Stimulated activated CD4-positive, alpha-beta T cell treated with anti-CD3 and anti-CD28 coated beads, Interleukin-15, amount 100 ng/mL, for 1 hour (primary cell): ENCODE data around the gene CALML6.
A peak's percentile ranks its signal among the peaks of the same experiment; 100 is the strongest.
"Not testable (repeated sequence)": the region's sequence is repeated elsewhere in the genome, so short reads cannot be mapped to it uniquely, and the experiment has no call there.

Experiments used
- DNase-seq, 2 donors: peaks; one replicate each; pipeline ENCODE4 v3.0.0-alpha.2; 2020; ENCODE audit warnings: low read depth in 1 of 2, low spot score in 1 of 2

The CALML6 gene, protein sequence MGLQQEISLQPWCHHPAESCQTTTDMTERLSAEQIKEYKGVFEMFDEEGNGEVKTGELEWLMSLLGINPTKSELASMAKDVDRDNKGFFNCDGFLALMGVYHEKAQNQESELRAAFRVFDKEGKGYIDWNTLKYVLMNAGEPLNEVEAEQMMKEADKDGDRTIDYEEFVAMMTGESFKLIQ

DNA sequence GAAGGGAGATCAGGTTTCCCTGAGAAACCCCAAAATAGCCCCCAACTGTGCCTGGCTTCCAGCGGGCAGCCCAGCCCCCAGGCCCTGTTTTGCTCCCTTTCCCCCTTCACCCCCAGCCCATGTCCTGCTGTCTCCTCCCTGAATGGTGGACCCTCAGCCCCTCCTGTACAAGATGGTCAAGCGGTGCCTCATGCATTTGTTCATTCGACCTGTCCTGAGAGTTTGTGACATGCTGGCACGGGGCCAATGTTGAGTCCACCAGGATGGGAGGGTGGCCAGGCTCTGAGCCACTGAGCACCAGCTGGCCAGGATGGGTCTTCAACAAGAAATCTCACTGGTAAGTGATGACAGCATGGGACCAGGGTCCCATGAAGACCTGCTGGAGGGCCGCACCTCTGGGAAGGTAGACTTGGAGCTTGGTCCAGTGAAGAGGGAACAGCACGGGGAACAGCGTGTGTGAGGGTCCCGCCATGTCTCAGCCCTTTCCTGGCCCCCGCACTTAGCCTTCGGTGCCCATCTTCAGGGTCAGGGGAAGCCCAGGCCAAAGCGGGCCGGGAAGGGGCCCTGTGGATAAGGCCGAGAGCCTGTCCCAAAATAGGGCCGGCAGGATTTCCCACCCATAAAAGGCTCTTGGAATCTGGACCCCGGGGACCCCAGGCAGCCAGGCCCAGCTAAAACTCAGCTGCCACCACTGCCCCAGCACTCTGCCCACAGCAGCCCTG lies at the start of gene CALML6:
Gene CALML6 (plus strand): TSS at position 290 of the 722 bp plus-strand sequence. CDS start 21 bp downstream, at position 311.
- DNase-seq, result no peak

DNA sequence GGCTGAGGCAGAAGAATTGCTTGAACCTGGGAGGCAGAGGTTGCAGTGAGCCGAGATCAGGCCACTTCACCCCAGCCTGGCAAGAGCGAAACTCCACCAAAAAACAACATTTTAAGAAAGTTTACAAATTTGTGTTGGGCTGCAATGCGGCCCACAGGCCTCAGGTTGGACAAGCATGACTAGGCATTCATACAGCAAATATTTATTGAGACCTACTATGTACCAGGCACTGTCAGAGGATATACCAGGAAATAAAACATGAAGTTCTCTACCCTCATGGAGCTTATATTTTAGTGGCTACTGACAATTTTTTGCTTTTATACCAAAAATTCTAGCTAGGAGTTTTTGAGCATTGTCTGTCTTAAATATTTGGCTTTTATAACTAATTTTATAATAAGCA lies 47.9 kb upstream of the CALML6 start:
- no peak for DNase-seq

DNA sequence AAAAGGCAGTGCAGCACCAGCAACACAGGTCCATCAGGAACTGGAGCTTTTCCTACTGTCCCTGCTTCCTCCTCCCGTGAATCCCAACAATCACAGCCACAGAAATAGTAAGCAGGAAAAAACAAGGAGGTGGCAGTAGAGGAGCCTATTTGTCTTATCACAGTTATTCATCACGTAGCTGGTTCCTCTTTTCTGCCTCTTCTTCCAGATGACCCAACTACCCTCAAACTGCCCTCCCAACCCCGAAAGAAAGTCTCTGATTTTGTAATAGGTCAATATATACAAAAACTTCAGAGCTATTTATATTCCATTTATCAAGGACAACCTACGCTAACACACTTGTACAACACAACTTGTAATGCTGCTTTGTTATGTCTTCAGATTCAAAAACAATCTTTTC lies 45.6 kb upstream of the CALML6 start:
- no peak for DNase-seq

DNA sequence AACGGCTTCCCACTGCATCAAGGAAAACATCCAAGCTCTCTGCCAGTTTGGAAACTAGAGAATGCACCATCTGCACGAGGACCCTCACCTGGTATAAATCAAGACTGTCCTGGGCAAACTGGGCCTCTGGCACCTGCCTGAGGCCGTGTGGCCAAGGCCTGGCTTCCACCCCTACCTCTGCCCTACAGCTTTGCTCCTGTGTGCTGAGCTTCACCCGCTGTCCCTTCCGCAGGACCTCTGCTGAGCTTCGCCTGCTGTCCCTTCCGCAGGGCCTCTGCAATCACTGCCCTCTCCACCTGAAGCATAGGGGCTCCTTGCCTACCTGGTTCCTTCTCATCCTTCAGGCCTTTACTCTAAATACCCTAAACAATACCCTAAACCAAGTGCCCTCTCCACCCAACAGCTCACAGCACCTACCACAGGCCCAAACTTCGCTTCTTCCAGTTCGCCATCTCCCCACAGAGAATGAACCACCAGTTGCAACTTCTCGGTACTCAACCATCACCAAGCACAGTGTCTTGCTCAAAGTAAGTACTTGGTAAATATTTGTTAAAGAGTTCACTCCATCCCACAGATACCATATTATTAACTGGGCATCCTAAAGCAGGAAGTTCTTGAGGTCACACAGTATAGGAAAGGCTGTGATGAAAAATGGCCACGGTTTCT lies 42.6 kb upstream of the CALML6 start:
- no peak for DNase-seq

DNA sequence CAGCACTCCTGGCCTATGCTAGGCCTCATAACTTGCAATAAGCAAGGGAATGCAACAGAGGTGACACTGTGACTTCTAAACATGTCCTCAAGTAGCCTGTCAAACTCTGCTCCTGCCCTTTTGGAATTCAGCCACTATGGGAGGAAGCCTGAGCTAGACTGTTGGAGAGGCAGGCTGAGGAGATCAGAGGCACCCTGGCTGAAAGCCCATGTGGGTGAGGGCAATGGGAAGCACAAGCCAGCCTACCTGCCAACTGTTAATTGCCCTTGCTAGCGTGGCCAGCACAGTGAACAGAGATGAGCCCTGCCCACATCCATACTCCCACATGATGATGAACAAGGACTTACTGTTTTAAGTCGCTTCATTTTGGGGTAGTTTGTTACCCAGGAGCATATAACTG lies 41.9 kb upstream of the CALML6 start:
- no peak for DNase-seq

DNA sequence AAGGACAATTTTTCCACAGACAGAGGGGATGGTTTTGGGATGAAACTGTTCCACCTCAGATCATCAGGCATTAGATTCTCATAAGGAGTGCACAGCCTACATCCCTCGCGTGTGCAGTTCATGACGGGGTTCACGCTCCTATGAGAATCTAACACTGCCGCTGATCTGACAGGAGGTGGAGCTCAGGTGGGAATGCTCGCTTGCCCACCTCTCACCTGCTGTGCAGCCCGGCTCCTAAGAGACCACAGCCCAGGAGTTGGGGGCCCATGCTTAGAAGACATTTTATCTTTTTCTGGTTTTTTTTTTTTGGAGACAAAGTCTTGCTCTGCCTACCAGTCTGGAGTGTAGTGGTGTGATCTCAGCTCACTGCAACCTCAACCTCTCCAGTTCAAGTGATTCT lies 40.2 kb upstream of the CALML6 start:
- DNase-seq, result no peak

DNA sequence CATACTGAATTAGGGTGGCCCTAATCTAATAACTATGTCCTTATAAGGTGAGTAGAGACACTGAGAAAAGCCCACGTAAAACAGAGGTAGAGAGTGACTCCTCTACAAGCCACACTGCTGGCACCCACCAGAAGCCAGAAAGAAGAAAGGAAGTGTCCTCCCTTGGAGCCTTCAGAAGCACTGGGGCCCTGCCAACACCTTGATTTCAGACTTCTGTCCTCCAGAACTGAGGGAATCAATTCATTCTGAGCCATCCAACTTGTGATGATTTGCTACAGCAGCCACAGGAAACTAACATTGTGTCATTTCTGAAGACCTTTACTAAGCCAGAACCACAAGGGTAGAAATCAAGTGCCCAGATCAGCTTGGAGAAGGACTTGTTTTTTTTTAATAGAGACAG lies 39.1 kb upstream of the CALML6 start:
- DNase-seq, result no peak

DNA sequence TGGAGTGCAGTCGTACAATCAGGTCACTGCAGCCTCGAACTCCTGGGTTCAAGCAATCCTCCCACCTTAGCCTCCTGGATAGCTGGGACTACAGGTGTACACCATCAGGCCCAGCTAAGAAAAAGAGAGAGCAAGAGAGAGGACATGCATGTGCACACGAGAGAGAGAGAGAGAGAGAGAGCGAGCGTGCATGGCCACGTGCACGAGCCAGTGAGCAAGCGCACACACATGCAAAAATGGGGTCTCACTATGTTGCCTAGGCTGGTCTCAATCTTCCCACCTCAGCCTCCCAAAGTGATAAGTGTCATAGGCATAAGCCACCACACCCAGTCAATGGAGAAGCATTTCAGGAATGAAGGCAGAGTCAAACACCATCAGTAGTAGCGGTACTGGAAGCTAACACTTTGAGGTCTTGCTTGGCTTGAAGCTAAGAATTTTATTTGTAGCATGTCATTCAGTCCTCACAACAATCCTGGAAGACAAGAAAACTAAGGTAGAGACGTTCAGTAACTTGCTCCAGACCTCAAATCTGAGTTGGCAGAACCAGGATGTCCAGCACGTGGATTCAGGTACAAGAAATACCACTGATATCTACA lies 38.6 kb upstream of the CALML6 start:
- DNase-seq, result no peak

DNA sequence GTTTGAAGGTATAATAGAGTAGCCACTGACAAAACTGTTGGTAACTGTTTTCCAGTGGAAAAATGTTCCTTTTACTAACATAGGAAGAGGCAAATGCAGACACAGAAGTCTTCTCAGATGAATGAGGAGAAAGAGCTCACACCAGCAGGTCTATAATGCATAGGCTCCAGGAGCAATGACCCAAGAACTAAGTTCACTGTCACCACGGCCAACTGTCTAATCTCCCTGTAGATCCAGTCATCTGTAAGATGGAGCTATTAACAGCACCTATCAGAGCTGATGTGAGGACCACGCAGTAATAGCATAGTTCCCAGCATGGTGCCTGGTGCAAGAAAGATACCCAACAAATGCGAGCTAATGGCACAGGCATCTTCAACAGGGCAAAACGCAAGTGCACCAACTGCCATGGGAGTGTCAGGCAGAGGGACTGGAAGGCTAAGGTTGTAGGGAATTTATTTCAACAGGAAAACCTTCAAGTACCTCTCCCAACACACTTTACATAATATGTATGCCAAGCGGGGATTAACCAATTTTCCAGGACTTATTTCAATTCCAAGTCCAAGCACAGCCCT lies 37.1 kb upstream of the CALML6 start:
- no peak for DNase-seq

DNA sequence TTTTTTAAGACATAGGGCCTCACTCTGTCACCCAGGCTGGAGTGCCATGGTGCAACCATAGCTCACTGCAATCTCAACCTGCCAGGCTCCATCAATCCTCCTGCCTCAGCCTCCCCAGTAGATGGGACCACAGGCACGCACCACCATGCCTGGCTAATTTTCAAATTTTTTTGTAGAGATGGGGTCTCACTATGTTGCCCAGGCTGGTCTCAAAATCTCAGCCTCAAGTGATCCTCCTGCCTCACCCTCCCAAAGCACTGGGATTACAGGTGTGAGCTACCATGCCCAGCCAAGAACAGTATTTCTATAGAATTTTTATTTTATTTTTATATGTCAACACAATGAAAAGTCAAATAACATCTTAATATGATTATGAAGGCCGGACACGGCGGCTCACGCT lies 35.1 kb upstream of the CALML6 start:
- DNase-seq, result no peak

DNA sequence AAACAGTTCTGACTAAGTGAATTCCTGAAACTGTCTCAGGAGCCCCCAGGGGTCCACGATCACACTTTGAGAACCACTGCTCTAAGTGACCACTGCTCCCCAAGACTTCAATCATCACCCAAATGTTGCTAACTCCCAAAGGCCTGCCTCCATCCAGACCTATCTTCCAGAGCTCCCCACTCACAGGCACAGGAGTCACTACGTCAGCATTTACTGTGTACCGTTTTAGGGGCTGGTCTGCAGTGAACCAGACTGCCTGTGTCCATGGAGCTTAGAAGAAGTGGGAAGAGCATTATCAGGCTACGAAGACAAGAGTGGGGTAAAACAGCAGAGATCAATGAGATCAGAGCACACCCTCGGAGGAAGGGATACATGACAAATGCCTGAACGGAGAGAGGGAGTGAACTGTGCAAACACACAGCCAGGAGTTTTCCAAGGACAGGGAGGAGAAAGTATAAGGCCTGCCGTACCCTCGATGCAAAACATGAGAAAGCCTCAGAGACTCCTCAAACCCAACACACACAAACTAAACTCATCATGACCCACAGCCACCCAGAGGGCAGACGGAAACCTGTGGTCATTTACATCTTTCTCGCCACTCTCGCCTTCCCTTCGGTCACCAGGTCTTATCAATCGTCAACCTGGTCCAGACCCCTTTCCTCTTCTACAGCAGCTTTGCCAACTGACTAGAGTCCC lies 34.3 kb upstream of the CALML6 start:
- DNase-seq, result no peak

DNA sequence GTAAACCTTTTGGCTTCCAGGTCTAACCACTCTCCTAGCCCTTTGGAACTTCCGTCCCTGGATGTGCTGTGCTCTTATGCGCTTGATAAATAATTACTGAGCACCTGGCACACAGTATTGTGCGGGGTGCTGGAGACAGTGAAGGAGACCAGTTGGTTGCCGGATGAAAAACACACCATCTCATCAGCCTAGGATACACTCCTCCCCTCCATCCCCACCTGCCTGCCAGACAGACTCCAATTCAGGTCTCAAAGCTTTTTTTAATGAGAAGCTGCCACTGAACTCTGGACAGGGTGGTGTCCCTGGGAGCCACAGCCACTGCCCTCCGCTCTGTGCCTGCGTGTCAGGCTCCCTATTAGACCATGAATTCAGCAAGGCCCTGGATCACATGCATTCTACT lies 33.3 kb upstream of the CALML6 start:
- DNase-seq, result no peak

DNA sequence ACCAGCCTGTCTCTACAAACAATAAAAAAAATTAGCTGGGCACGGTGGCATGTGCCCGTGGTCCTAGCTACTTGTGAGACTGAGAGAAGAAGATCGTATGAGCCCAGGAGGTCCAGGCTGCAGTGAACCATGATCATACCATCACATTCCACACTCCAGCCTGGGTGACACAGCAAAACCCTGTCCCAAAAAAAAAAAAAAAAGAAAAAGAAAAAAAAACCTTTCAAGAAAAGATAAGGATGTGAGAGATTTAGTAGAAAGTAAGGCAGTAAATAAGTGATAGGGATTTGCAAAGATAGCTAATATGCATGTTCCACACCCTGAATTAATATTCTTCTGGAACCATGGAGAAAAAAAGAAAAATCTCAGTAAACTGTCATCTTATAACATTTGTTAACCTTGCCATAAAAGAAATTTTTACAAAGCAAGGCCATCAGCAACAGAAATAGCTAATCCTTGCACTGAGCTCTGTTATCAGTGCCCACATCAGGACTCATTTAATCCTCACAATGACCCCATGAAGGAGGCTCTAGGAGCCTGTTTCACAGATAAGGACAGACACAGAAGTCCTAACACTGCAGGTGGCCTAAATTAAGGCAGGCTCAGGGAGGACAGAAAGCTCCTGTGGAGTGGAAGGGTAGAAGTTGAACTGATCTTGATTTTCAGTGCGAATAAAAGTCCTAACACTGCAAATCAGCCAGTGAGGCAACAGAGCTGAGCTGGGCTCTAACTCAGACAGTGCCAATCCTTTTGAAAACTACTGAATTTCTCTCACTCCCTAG lies 31.8 kb upstream of the CALML6 start:
- DNase-seq, result no peak

DNA sequence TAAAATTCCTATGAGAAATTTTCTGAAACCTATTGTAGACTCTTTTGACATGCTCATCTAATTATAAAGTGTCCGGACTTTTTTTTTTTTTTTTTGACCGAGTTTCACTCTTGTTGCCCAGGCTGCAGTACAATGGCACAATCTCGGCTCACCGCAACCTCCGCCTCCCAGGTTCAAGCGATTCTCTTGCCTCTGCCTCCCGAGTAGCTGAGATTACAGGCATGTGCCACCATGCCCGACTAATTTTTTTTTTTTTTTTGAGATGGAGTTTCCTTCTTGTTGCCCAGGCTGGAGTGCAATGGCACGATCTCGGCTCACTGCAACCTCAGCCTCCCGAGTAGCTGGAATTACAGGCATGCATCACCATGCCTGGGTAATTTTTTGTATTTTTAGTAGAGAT lies 31.2 kb upstream of the CALML6 start:
- DNase-seq, result not testable (repeated sequence)

DNA sequence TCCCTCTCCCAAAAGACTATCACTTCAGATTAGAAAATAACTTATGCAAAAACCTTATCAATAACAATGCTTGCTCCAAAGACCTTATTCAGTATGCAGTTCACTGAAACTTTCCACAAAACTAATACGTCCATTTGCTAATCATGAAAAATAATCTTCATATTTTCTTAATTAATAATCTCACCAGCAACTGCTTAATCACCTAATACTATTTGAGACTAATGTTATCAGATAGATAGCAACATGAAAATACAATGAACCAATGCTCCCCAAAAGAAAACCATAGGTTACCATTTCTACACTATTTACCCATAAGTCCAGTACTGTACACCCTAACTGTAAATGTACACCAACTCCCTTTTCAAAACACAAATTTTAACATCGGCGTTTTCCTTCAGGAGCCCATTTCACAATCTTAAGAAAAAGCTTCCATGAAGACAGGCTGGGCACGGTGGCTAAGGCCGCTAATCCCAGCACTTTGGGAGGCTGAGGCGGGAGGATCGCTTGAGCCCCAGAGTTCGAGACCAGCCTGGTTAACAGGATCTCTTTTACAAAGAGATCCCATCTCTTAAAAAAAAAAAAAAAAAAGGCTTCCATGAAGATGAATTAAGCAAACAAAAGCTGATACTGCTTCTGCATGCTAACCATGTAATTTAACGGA lies 25.8 kb upstream of the CALML6 start:
- DNase-seq, result no peak

DNA sequence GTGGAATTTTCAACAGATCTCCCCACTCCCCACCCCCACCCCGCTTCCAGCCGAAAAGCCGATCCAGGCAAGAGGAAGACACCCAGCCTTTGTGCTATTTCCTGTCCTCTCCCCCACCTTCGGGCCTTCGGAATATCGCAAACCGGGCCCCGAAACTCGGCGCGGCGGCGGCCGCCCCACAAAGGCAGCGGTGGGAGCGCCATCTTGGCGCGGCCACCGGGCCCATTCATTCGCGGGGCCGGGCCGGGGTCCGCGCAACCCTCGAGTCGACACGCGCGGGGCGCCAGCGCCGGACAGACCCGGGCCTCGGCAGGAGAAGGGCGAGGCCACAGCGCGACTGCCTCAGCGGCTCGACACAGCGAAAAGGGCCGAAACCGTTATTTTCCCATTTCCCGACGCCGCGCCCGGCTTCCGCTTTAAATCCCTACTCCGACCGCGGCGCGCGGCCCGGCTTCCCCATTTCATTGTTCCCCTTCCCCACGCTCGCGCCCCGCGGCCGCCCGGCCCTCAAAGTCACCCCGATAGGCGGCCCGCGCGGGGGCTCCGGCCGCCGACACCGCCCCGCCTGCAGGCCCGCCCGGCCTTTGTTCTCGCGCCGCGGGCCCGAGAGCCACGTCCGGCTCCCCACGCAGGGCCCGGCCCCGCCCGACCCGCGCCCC lies 25.1 kb upstream of the CALML6 start:
- peak; percentile 16 to 30 for DNase-seq

DNA sequence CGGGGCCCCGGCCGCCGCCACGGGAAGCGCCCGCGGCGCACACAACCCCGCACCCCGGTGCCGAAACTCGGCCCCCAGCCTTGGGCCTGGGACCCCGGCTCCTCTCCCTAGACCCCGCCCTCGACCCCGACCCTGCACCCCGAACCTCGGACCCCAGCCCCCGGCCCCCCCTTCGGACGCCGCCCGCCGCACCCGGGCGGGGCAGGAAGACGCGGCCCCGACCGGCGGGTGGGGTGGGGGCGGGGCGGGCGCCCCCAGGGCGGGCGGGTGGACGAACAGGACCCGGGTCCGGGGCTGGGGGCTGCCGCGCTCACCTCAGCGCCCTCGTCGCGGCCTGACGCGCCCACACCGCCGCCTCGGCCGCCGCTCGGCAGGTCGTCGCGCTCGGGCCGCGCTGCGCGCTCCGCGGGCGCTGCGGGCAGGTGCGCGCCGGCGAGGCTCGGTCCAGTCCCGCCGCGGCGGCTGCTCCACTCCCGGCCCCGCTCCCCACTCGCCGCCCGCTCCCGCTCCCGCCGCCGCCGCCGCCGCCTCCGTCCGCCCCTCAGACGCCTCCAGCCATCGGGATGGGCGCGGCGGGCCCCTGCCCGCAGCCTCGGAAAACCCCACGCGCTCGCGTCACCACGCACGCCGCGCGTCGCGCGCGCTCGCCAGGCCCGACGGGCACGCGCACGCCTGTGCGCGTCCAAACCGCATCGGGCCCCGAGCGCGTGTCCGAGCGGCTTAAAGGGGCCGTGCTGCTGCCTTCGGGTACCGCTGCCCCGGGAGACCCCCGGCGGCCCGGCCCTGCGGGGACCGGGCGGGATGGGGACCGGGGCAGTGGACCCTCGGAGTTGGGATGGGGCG lies 24.3 kb upstream of the CALML6 start, which contains the start of gene GNB1:
Gene GNB1 (minus strand): TSS at position 582 of the 843 bp plus-strand sequence. CDS start 65,634 bp downstream, outside the sequence.
- DNase-seq, result peak; percentile 81 to 86

DNA sequence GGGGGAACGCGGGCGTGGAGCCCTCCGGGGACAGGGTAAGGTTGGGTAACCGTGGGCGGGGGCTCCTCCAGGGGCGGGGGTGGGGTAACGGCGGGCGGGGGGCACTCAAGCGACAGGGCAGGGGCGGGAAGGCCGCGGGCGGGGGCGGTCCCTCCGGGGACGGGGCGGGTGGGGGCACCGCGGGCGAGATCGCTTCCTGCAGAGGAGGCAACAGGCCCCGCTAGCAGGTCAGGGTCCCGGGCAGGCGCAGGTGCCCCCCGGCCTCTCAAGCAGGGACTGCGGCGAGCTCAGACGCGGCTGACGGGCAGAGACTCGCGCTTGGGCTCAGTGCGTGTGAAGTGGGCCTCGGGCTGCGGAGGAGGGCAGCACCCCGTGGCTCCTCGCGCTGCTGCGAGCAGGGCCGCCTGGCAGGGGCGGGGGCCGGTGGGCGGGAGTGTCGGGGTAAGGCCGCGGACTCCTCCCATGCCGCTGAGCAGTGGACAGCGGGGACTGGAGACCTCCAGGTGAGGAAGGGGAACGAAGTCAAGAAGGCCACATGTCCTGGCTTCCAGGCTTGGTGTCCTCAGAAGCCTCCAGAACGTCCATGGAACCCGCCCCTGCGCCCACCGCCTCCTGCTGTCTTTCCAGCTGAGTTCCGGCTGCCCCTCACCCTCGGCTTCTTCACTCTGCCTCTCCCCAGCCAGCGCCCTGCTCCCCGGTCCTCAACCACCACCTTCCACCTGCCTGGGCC lies 23.5 kb upstream of the CALML6 start:
- peak in 1 of 2 donors; percentile 64 for DNase-seq
